ENCODE results near the gene CSRP3.

CSRP3 gene

DNA sequence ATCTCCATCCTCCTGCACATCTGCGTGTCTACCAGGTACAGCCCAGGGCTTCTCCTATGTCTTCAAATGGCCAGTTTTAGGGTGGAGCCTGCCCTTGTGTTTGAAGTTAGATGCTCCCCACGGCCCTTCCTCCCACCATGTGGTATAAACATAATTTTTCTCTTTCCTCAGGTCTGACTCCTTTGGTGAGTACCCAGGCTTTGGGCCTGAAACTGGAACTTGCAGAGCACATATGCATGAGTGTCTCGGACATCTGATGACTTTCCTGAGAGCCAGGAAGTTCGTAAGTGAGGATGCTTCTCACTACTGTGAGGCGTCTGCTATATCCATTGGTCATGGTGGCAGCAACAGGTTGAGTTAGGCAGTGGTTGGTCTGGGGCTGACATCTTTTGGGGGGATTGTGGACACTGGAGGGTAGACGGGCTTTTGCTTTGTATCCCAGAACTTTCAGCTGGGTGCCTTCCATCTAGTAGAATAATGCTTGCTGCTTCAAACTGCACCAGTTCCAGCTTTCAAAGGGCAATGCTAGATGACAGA lies 16.2 kb downstream of the CSRP3 start:
- Histone ChIP-seq H3K27me3 (ENCODE audit: control insufficient read depth in 1 of 2, insufficient read depth in 1 of 2, low read length in 2 of 2) (no peaks in the 10 kb centered on the region), H2AK5ac (ENCODE audit: low read length, severe bottlenecking) (no peak overlapping the region), H2BK120ac (ENCODE audit: low read depth, low read length) (no peak overlapping the region), H2BK5ac (ENCODE audit: low read depth, low read length, poor library complexity, severe bottlenecking) (no peak overlapping the region), H3K14ac (ENCODE audit: low read length in 2 of 2) (no peak overlapping the region), H2BK15ac (ENCODE audit: low read depth, poor library complexity, severe bottlenecking) (no peak overlapping the region), H2BK12ac (ENCODE audit: low read length in 2 of 2) (no peak overlapping the region), H3K27ac (ENCODE audit: low read length, poor library complexity, severe bottlenecking) (no peak overlapping the region), H3K23ac (ENCODE audit: low read length in 2 of 2) (no peak overlapping the region), H3K18ac (ENCODE audit: low read depth in 1 of 2, low read length in 2 of 2) (no peak overlapping the region), H3K9me3 (ENCODE audit: control insufficient read depth, low read length) (no peaks in the 10 kb centered on the region), H3K36me3 (ENCODE audit: control insufficient read depth in 1 of 2, insufficient read depth in 2 of 2, low read depth in 1 of 2, low read length in 2 of 2) (no peaks in the 10 kb centered on the region), H4K91ac (ENCODE audit: low read length) (no peak overlapping the region), H3K4me1 (ENCODE audit: control insufficient read depth, insufficient read depth, low read depth, low read length) (no peaks in the 10 kb centered on the region), H3K79me1 (replicated peaks; ENCODE audit: low read length, poor library complexity, severe bottlenecking) (no peaks in the 10 kb centered on the region), H3K4me2 (ENCODE audit: low read length, poor library complexity, severe bottlenecking) (no peak overlapping the region), H3K9ac (ENCODE audit: low read length) (no peak overlapping the region), H4K8ac (ENCODE audit: low read length) (no peak overlapping the region), H2AFZ (ENCODE audit: low read depth, low read length) (no peak overlapping the region), H3K4ac (ENCODE audit: low read depth in 1 of 2, low read length in 2 of 2) (no peak overlapping the region), H3K4me3 (ENCODE audit: insufficient read depth in 1 of 2, low read depth in 1 of 2, low read length in 2 of 2) (no peak overlapping the region)
- WGBS, result 75% methylated on average over 6 of the region's 6 CpGs
- DNase-seq, result no peak

GRCh38 chr11:19185036-19185435 lies 16.7 kb downstream of the CSRP3 start:
- WGBS, result 97% methylated on average over 2 of the region's 2 CpGs
- Histone ChIP-seq H3K4ac (ENCODE audit: low read depth in 1 of 2, low read length in 2 of 2) (no peak overlapping the region), H3K18ac (ENCODE audit: low read depth in 1 of 2, low read length in 2 of 2) (no peak overlapping the region), H3K9me3 (ENCODE audit: control insufficient read depth, low read length) (no peaks in the 10 kb centered on the region), H4K91ac (ENCODE audit: low read length) (no peak overlapping the region), H3K27ac (ENCODE audit: low read length, poor library complexity, severe bottlenecking) (no peak overlapping the region), H2BK15ac (ENCODE audit: low read depth, poor library complexity, severe bottlenecking) (no peak overlapping the region), H2AFZ (ENCODE audit: low read depth, low read length) (no peak overlapping the region), H2BK12ac (ENCODE audit: low read length in 2 of 2) (no peak overlapping the region), H3K27me3 (ENCODE audit: control insufficient read depth in 1 of 2, insufficient read depth in 1 of 2, low read length in 2 of 2) (no peaks in the 10 kb centered on the region), H2BK5ac (ENCODE audit: low read depth, low read length, poor library complexity, severe bottlenecking) (no peak overlapping the region), H3K14ac (ENCODE audit: low read length in 2 of 2) (no peak overlapping the region), H3K36me3 (ENCODE audit: control insufficient read depth in 1 of 2, insufficient read depth in 2 of 2, low read depth in 1 of 2, low read length in 2 of 2) (no peaks in the 10 kb centered on the region), H2AK5ac (ENCODE audit: low read length, severe bottlenecking) (no peak overlapping the region), H3K23ac (ENCODE audit: low read length in 2 of 2) (no peak overlapping the region), H3K9ac (ENCODE audit: low read length) (no peak overlapping the region), H3K4me2 (ENCODE audit: low read length, poor library complexity, severe bottlenecking) (no peak overlapping the region), H3K79me1 (replicated peaks; ENCODE audit: low read length, poor library complexity, severe bottlenecking) (no peaks in the 10 kb centered on the region), H2BK120ac (ENCODE audit: low read depth, low read length) (no peak overlapping the region), H3K4me1 (ENCODE audit: control insufficient read depth, insufficient read depth, low read depth, low read length) (no peaks in the 10 kb centered on the region), H3K4me3 (ENCODE audit: insufficient read depth in 1 of 2, low read depth in 1 of 2, low read length in 2 of 2) (no peak overlapping the region), H4K8ac (ENCODE audit: low read length) (no peak overlapping the region)
- no peak for DNase-seq

GRCh38 chr11:19183646-19184045 lies 18.1 kb downstream of the CSRP3 start:
- 94% methylated on average over 6 of the region's 7 CpGs for WGBS
- H3K36me3 ChIP-seq (ENCODE audit: control insufficient read depth in 1 of 2, insufficient read depth in 2 of 2, low read depth in 1 of 2, low read length in 2 of 2), result no peaks in the 10 kb centered on the region

DNA sequence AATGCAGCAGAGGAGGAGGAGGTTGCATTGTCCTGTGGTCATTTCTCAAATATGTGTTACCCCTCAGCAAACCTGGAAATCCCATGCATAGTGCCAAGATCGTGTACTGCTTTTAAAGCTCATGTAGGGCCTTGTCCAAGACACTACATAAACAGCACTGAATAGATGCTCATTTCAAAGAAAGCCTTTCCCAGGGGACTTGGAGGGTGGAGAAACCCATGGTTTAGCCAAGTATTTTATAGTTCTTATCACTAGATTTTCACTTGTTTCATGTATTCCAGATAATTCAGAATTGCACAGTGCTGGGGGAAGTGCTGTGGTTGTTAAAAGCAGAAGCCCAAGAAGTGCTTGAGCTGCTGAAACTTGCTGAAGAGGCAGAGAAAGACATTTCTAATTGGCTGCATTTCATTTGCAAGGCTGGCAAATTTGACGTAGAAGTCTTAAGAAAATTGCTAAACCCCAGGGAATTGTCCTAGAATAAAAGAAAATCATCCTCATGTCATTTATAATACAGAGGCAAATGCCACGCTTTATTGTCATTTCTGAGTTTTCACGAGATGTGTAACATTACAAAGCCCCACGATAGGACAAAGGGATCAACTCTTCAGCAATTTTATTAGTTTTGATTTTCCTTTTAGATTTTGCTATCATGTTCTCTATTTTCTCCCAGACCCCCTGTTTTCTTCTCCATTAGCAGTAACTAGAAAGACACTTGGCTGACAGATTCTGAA lies 20.1 kb downstream of the CSRP3 start:
- no peaks in the 10 kb centered on the region for H3K9me3 ChIP-seq (ENCODE audit: control insufficient read depth, low read length)
- H4K91ac ChIP-seq (ENCODE audit: low read length), result no peak overlapping the region
- H4K8ac ChIP-seq (ENCODE audit: low read length), result no peak overlapping the region
- no peak overlapping the region for H2BK15ac ChIP-seq (ENCODE audit: low read depth, poor library complexity, severe bottlenecking)
- H3K14ac ChIP-seq (ENCODE audit: low read length in 2 of 2), result no peak overlapping the region
- H3K9ac ChIP-seq (ENCODE audit: low read length), result no peak overlapping the region
- H3K4me3 ChIP-seq (ENCODE audit: insufficient read depth in 1 of 2, low read depth in 1 of 2, low read length in 2 of 2), result no peak overlapping the region
- no peak overlapping the region for H2AK5ac ChIP-seq (ENCODE audit: low read length, severe bottlenecking)
- no peak overlapping the region for H3K4ac ChIP-seq (ENCODE audit: low read depth in 1 of 2, low read length in 2 of 2)
- H3K27me3 ChIP-seq (ENCODE audit: control insufficient read depth in 1 of 2, insufficient read depth in 1 of 2, low read length in 2 of 2), result no peaks in the 10 kb centered on the region
- H3K27ac ChIP-seq (ENCODE audit: low read length, poor library complexity, severe bottlenecking), result no peak overlapping the region
- peaks cover 0 to 7% of the 10 kb centered on the region in 2 experiments for H3K36me3 ChIP-seq (ENCODE audit: control insufficient read depth in 1 of 2, insufficient read depth in 2 of 2, low read depth in 1 of 2, low read length in 2 of 2)
- no peaks in the 10 kb centered on the region for H3K79me1 ChIP-seq (replicated peaks; ENCODE audit: low read length, poor library complexity, severe bottlenecking)
- H2BK120ac ChIP-seq (ENCODE audit: low read depth, low read length), result no peak overlapping the region
- no peak overlapping the region for H2BK5ac ChIP-seq (ENCODE audit: low read depth, low read length, poor library complexity, severe bottlenecking)
- no peak overlapping the region for H3K18ac ChIP-seq (ENCODE audit: low read depth in 1 of 2, low read length in 2 of 2)
- no peaks in the 10 kb centered on the region for H3K4me1 ChIP-seq (ENCODE audit: control insufficient read depth, insufficient read depth, low read depth, low read length)
- no peak overlapping the region for H2AFZ ChIP-seq (ENCODE audit: low read depth, low read length)
- H2BK12ac ChIP-seq (ENCODE audit: low read length in 2 of 2), result no peak overlapping the region
- H3K4me2 ChIP-seq (ENCODE audit: low read length, poor library complexity, severe bottlenecking), result no peak overlapping the region
- WGBS, result 97% methylated on average over 4 of the region's 5 CpGs
- no peak overlapping the region for H3K23ac ChIP-seq (ENCODE audit: low read length in 2 of 2)
- no peak for DNase-seq

More at GRCh38 chr11:19183646-19184045, 18.1 kb downstream of the CSRP3 start:
- Histone ChIP-seq H2BK120ac (ENCODE audit: low read depth, low read length) (no peak overlapping the region), H3K4me1 (ENCODE audit: control insufficient read depth, insufficient read depth, low read depth, low read length) (no peaks in the 10 kb centered on the region), H3K9ac (ENCODE audit: low read length) (no peak overlapping the region), H3K23ac (ENCODE audit: low read length in 2 of 2) (no peak overlapping the region), H2AK5ac (ENCODE audit: low read length, severe bottlenecking) (no peak overlapping the region), H3K4me2 (ENCODE audit: low read length, poor library complexity, severe bottlenecking) (no peak overlapping the region), H3K27ac (ENCODE audit: low read length, poor library complexity, severe bottlenecking) (no peak overlapping the region), H3K4me3 (ENCODE audit: insufficient read depth in 1 of 2, low read depth in 1 of 2, low read length in 2 of 2) (no peak overlapping the region), H3K4ac (ENCODE audit: low read depth in 1 of 2, low read length in 2 of 2) (no peak overlapping the region), H4K91ac (ENCODE audit: low read length) (no peak overlapping the region), H2BK5ac (ENCODE audit: low read depth, low read length, poor library complexity, severe bottlenecking) (no peak overlapping the region), H2AFZ (ENCODE audit: low read depth, low read length) (no peak overlapping the region), H3K27me3 (ENCODE audit: control insufficient read depth in 1 of 2, insufficient read depth in 1 of 2, low read length in 2 of 2) (no peaks in the 10 kb centered on the region), H3K14ac (ENCODE audit: low read length in 2 of 2) (no peak overlapping the region), H3K79me1 (replicated peaks; ENCODE audit: low read length, poor library complexity, severe bottlenecking) (no peaks in the 10 kb centered on the region), H3K9me3 (ENCODE audit: control insufficient read depth, low read length) (no peaks in the 10 kb centered on the region), H2BK12ac (ENCODE audit: low read length in 2 of 2) (no peak overlapping the region), H3K18ac (ENCODE audit: low read depth in 1 of 2, low read length in 2 of 2) (no peak overlapping the region), H4K8ac (ENCODE audit: low read length) (no peak overlapping the region), H2BK15ac (ENCODE audit: low read depth, poor library complexity, severe bottlenecking) (no peak overlapping the region)
- DNase-seq, result no peak

Measured in mesenchymal stem cell (in vitro differentiated cells and primary cell).